ENCODE data around the gene MECR. TPM values are rescaled to one million over a fixed set of nuclear protein-coding genes. Genes with fewer than 3 reads are reported as not detected.

Gene MECR
- total and polyA plus RNA-seq, 2 experiments from 2014 or later = 25.7 to 32.3 TPM

DNA sequence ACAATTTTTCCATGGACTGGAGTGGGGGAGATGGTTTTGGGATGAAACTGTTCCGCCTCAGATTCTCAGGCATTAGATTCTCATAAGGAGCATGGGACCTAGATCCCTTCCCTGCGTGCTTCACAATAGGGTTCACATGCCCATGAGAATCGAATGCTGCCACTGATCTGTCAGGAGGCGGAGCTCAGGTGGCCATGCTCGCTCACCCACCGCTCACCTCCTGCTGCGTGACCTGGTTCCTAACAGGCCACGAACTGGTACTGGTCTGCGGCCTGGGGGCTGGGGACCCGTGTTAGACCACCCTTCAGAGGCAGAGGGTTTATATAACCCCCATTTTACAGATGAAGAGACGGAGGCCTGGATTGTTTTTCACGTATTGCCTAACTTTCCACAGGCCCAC is 32.7 kb downstream of the MECR start (continued):
- TF ChIP-seq ETS1 (IDR thresholded peaks at IDR 0.05) (no peak), ZNF331 (CRISPR knock-in tag; IDR thresholded peaks at IDR 0.05; ENCODE audit: low read depth) (no peak), JUNB (IDR thresholded peaks at IDR 0.05; ENCODE audit: unreplicated experiment) (no peak), EZH2 (IDR thresholded peaks at IDR 0.05; ENCODE audit: low read depth, unreplicated experiment) (no peak), REST (IDR thresholded peaks at IDR 0.05; ENCODE audit: unreplicated experiment) (no peak)

GRCh38 chr1:29197590-29197924 is 33.2 kb downstream of the MECR start:
- Histone ChIP-seq H3K79me2 (replicated peaks; ENCODE audit: insufficient read depth) (no peaks in the 10 kb centered on the region), H3K36me3 (ENCODE audit: insufficient read depth) (peaks cover 5% of the 10 kb centered on the region), H3F3A (replicated peaks; ENCODE audit: low read depth) (peaks cover 3% of the 10 kb centered on the region; the same call in 1 of the 2 replicates), H2AFZ (no peak overlapping the region), H3K27me3 (ENCODE audit: insufficient read depth) (no peaks in the 10 kb centered on the region), H3K4me2 (no peak overlapping the region), H4K20me1 (replicated peaks; ENCODE audit: insufficient read depth) (no peaks in the 10 kb centered on the region), H3K27ac (ENCODE audit: low read depth) (no peak overlapping the region), H3K4me3 (no peak overlapping the region), H3K4me1 (ENCODE audit: insufficient read depth) (no peaks in the 10 kb centered on the region), H3K9me2 (ENCODE audit: insufficient read depth) (no peaks in the 10 kb centered on the region)
- H3K36me3 Mint-ChIP-seq (ENCODE audit: low read depth) = peaks cover 47% of the 10 kb centered on the region
- no peaks in the 10 kb centered on the region for H3K9me3 Mint-ChIP-seq
- DNase-seq (ENCODE audit: low spot score) (peak; percentile 80), ATAC-seq (peak; percentile 95)
- no peak overlapping the region; the same call in 1 of the 2 replicates for H3K27ac Mint-ChIP-seq
- H3K4me1 Mint-ChIP-seq = peaks cover 8% of the 10 kb centered on the region
- H3K4me3 Mint-ChIP-seq = no peak overlapping the region
- H3K27me3 Mint-ChIP-seq (ENCODE audit: insufficient read depth, low read depth, poor library complexity) = peaks cover 10% of the 10 kb centered on the region
- TF ChIP-seq, protein P1, sequence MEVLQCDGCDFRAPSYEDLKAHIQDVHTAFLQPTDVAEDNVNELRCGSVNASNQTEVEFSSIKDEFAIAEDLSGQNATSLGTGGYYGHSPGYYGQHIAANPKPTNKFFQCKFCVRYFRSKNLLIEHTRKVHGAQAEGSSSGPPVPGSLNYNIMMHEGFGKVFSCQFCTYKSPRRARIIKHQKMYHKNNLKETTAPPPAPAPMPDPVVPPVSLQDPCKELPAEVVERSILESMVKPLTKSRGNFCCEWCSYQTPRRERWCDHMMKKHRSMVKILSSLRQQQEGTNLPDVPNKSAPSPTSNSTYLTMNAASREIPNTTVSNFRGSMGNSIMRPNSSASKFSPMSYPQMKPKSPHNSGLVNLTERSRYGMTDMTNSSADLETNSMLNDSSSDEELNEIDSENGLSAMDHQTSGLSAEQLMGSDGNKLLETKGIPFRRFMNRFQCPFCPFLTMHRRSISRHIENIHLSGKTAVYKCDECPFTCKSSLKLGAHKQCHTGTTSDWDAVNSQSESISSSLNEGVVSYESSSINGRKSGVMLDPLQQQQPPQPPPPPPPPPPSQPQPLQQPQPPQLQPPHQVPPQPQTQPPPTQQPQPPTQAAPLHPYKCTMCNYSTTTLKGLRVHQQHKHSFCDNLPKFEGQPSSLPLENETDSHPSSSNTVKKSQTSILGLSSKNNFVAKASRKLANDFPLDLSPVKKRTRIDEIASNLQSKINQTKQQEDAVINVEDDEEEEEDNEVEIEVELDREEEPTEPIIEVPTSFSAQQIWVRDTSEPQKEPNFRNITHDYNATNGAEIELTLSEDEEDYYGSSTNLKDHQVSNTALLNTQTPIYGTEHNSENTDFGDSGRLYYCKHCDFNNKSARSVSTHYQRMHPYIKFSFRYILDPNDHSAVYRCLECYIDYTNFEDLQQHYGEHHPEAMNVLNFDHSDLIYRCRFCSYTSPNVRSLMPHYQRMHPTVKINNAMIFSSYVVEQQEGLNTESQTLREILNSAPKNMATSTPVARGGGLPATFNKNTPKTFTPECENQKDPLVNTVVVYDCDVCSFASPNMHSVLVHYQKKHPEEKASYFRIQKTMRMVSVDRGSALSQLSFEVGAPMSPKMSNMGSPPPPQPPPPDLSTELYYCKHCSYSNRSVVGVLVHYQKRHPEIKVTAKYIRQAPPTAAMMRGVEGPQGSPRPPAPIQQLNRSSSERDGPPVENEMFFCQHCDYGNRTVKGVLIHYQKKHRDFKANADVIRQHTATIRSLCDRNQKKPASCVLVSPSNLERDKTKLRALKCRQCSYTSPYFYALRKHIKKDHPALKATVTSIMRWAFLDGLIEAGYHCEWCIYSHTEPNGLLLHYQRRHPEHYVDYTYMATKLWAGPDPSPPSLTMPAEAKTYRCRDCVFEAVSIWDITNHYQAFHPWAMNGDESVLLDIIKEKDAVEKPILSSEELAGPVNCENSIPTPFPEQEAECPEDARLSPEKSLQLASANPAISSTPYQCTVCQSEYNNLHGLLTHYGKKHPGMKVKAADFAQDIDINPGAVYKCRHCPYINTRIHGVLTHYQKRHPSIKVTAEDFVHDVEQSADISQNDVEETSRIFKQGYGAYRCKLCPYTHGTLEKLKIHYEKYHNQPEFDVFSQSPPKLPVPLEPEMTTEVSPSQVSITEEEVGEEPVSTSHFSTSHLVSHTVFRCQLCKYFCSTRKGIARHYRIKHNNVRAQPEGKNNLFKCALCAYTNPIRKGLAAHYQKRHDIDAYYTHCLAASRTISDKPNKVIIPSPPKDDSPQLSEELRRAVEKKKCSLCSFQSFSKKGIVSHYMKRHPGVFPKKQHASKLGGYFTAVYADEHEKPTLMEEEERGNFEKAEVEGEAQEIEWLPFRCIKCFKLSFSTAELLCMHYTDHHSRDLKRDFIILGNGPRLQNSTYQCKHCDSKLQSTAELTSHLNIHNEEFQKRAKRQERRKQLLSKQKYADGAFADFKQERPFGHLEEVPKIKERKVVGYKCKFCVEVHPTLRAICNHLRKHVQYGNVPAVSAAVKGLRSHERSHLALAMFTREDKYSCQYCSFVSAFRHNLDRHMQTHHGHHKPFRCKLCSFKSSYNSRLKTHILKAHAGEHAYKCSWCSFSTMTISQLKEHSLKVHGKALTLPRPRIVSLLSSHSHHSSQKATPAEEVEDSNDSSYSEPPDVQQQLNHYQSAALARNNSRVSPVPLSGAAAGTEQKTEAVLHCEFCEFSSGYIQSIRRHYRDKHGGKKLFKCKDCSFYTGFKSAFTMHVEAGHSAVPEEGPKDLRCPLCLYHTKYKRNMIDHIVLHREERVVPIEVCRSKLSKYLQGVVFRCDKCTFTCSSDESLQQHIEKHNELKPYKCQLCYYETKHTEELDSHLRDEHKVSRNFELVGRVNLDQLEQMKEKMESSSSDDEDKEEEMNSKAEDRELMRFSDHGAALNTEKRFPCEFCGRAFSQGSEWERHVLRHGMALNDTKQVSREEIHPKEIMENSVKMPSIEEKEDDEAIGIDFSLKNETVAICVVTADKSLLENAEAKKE (CRISPR knock-in tag; IDR thresholded peaks at IDR 0.05) = no peak
- peak; percentile 61 to 75 for TF ChIP-seq CTCF (conservative IDR thresholded peaks at IDR 0.05; ENCODE audit: low read depth in 2 of 2)
